IMR-90 (cell line): ENCODE measurements around the gene ZNF735. TPM values are rescaled to one million over a fixed set of nuclear protein-coding genes. Genes with fewer than 3 reads are reported as not detected.

Experiments
- ATAC-seq: fragments of 200-7000 bp; cut with Tn5 transposase; 2 replicates; pipeline ENCODE4 v1.9.1; 2020; ENCODE audit warnings: low read depth, mild to moderate bottlenecking, moderate library complexity
- BruUV-seq: library from RNA; stranded (reverse); fragments of 400-500 nt; replicated peaks from 2 replicates; lab custom pipeline; 2021; lab: Mats Ljungman, UMichigan
- CTCF ChIA-PET: fragments of 300-600 bp; formaldehyde crosslinking; extraction: SDS; loops from one replicate; lab custom pipeline; 2021; ENCODE audit warnings: antibody characterized with exemption; lab: Yijun Ruan, JAX
- POLR2A ChIA-PET: fragments of 300-600 bp; sonication (Branson Sonifier 250); formaldehyde crosslinking; loops from one replicate; lab custom pipeline; 2022; ENCODE audit warnings: antibody characterized with exemption; ENCODE audit not compliant: unreplicated experiment; lab: Charles Lee
- DNase-seq: peaks from one replicate; pipeline ENCODE4 v3.0.0; 2013
- H2AFZ ChIP-seq: replicated peaks from 2 replicates; pipeline ENCODE3; 2013; ENCODE audit warnings: low read length, mild to moderate bottlenecking; ENCODE audit not compliant: poor library complexity
- H2AK5ac ChIP-seq: 2 replicates; pipeline ENCODE4 v1.6.1; 2013; ENCODE audit warnings: low read depth, low read length, inconsistent platforms
- H2AK9ac ChIP-seq: replicated peaks from 2 replicates; pipeline ENCODE3; 2013; ENCODE audit warnings: mild to moderate bottlenecking, low read depth, low read length, moderate library complexity; ENCODE audit not compliant: poor library complexity
- H2BK120ac ChIP-seq: 2 replicates; pipeline ENCODE4 v1.6.1; 2013; ENCODE audit warnings: low read depth, low read length, inconsistent platforms
- H2BK15ac ChIP-seq: 3 replicates; pipeline ENCODE4 v1.6.1; 2013; ENCODE audit warnings: low read depth, low read length, inconsistent platforms
- H2BK20ac ChIP-seq: 2 replicates; pipeline ENCODE4 v1.6.1; 2013; ENCODE audit warnings: low read depth, mild to moderate bottlenecking, inconsistent platforms, low read length, moderate library complexity
- H2BK5ac ChIP-seq: 2 replicates; pipeline ENCODE4 v1.6.1; 2013; ENCODE audit warnings: mild to moderate bottlenecking, low read depth, low read length, inconsistent platforms; ENCODE audit not compliant: poor library complexity, severe bottlenecking
- H3K14ac ChIP-seq: replicated peaks from 2 replicates; pipeline ENCODE4 v1.6.1; 2013; ENCODE audit warnings: low read depth, low read length, inconsistent platforms
- H3K18ac ChIP-seq: 2 replicates; pipeline ENCODE4 v1.6.1; 2013; ENCODE audit warnings: low read depth, low read length, control low read depth
- H3K23ac ChIP-seq: 2 replicates; pipeline ENCODE4 v1.6.1; 2013; ENCODE audit warnings: low read depth, low read length, inconsistent platforms
- H3K27ac ChIP-seq: 2 replicates; pipeline ENCODE4 v1.5.1; 2013; ENCODE audit warnings: mild to moderate bottlenecking, control low read depth, low read length; ENCODE audit not compliant: insufficient read depth
- H3K27me3 ChIP-seq: 2 replicates; pipeline ENCODE4 v1.6.1; 2013; ENCODE audit warnings: low read length; ENCODE audit not compliant: control insufficient read depth, insufficient read depth
- H3K36me3 ChIP-seq: 2 replicates; pipeline ENCODE4 v1.6.1; 2013; ENCODE audit warnings: low read length, mixed read lengths; ENCODE audit not compliant: control insufficient read depth, insufficient read depth
- H3K4ac ChIP-seq: 2 replicates; pipeline ENCODE4 v1.6.1; 2013; ENCODE audit warnings: low read depth, low read length, inconsistent platforms
- H3K4me1 ChIP-seq: 2 replicates; pipeline ENCODE4 v1.6.1; 2013; ENCODE audit warnings: low read length, mixed read lengths; ENCODE audit not compliant: control insufficient read depth, insufficient read depth
- H3K4me2 ChIP-seq: 2 replicates; pipeline ENCODE4 v1.6.1; 2013; ENCODE audit warnings: low read depth, mild to moderate bottlenecking, control low read depth, low read length, moderate library complexity
- H3K4me3 ChIP-seq: 2 replicates; pipeline ENCODE4 v1.5.1; 2013; ENCODE audit warnings: low read depth, mild to moderate bottlenecking, control low read depth, low read length, moderate library complexity; ENCODE audit not compliant: insufficient read depth
- H3K56ac ChIP-seq: 2 replicates; pipeline ENCODE4 v1.6.1; 2013; ENCODE audit warnings: low read length, inconsistent platforms; ENCODE audit not compliant: insufficient read depth; ENCODE audit errors: extremely low read depth
- H3K79me1 ChIP-seq, 2 experiments: 2 replicates each; pipeline ENCODE4 v1.6.1; 2013; ENCODE audit warnings: low read length in 2 of 2, inconsistent platforms in 1 of 2, low read depth in 1 of 2
- H3K9ac ChIP-seq: 2 replicates; pipeline ENCODE4 v1.6.1; 2013; ENCODE audit warnings: low read depth, low read length, control low read depth
- H3K9me1 ChIP-seq: 2 replicates; pipeline ENCODE4 v1.6.1; 2013; ENCODE audit warnings: low read length, inconsistent platforms; ENCODE audit not compliant: insufficient read depth
- H3K9me3 ChIP-seq: 2 replicates; pipeline ENCODE4 v1.6.1; 2013; ENCODE audit warnings: low read length; ENCODE audit not compliant: control insufficient read depth, insufficient read depth
- H4K20me1 ChIP-seq: 2 replicates; pipeline ENCODE4 v1.6.1; 2013; ENCODE audit warnings: low read length, inconsistent platforms; ENCODE audit not compliant: insufficient read depth
- H4K5ac ChIP-seq: 2 replicates; pipeline ENCODE4 v1.6.1; 2013; ENCODE audit warnings: mild to moderate bottlenecking, low read depth, low read length, control low read depth
- H4K8ac ChIP-seq, 2 experiments: 2 replicates each; pipeline ENCODE4 v1.6.1; 2013; ENCODE audit warnings: low read depth in 2 of 2, low read length in 2 of 2, control low read depth in 1 of 2, inconsistent platforms in 1 of 2
- H4K91ac ChIP-seq: 2 replicates; pipeline ENCODE4 v1.6.1; 2013; ENCODE audit warnings: low read depth, low read length, inconsistent platforms; ENCODE audit not compliant: insufficient read depth
- BHLHE40 ChIP-seq: fragments of 150-350 bp; IDR thresholded peaks from 2 replicates; pipeline ENCODE4 v1.6.1; 2016; ENCODE audit warnings: mild to moderate bottlenecking, low read depth, low read length
- CEBPB ChIP-seq: IDR thresholded peaks from 2 replicates; pipeline ENCODE4 v1.6.1; 2012; ENCODE audit warnings: low read depth, low read length, improper control_type of control experiment
- CHD1 ChIP-seq: IDR thresholded peaks from 2 replicates; pipeline ENCODE4 v1.6.1; 2012; ENCODE audit warnings: low read depth, low read length, improper control_type of control experiment
- CTCF ChIP-seq: conservative IDR thresholded peaks from 2 replicates; pipeline ENCODE4 v1.5.1; 2012; ENCODE audit warnings: mild to moderate bottlenecking, low read depth, low read length, improper control_type of control experiment
- ELK1 ChIP-seq: fragments of 150-350 bp; IDR thresholded peaks from 2 replicates; pipeline ENCODE4 v1.6.1; 2016; ENCODE audit warnings: low read depth, mild to moderate bottlenecking, low read length, moderate library complexity, borderline replicate concordance
- FOS ChIP-seq: fragments of 150-350 bp; IDR thresholded peaks from 2 replicates; pipeline ENCODE4 v1.6.1; 2016; ENCODE audit warnings: low read depth, low read length
- MAFK ChIP-seq: IDR thresholded peaks from 2 replicates; pipeline ENCODE4 v1.6.1; 2012; ENCODE audit warnings: low read depth, low read length, improper control_type of control experiment
- MAZ ChIP-seq: IDR thresholded peaks from 2 replicates; pipeline ENCODE4 v1.6.1; 2012; ENCODE audit warnings: low read depth, mild to moderate bottlenecking, low read length, improper control_type of control experiment, moderate library complexity, borderline replicate concordance
- MXI1 ChIP-seq: IDR thresholded peaks from 2 replicates; pipeline ENCODE4 v1.6.1; 2012; ENCODE audit warnings: low read depth, mild to moderate bottlenecking, low read length, moderate library complexity, borderline replicate concordance
- NFE2L2 ChIP-seq: fragments of 150-350 bp; IDR thresholded peaks from 2 replicates; pipeline ENCODE4 v1.6.1; 2016; ENCODE audit warnings: low read depth, mild to moderate bottlenecking, low read length
- POLR2A ChIP-seq: IDR thresholded peaks from 2 replicates; pipeline ENCODE4 v1.6.1; 2012; ENCODE audit warnings: mild to moderate bottlenecking, low read depth, low read length
- RAD21 ChIP-seq: IDR thresholded peaks from 2 replicates; pipeline ENCODE4 v1.6.1; 2012; ENCODE audit warnings: low read length, improper control_type of control experiment
- RCOR1 ChIP-seq: IDR thresholded peaks from 2 replicates; pipeline ENCODE4 v1.6.1; 2012; ENCODE audit warnings: mild to moderate bottlenecking, low read length, improper control_type of control experiment; ENCODE audit not compliant: insufficient replicate concordance
- RFX5 ChIP-seq: IDR thresholded peaks from 2 replicates; pipeline ENCODE4 v1.8.0; 2012; ENCODE audit warnings: low read depth, mild to moderate bottlenecking, low read length, moderate library complexity
- SMC3 ChIP-seq: fragments of 150-350 bp; IDR thresholded peaks from 2 replicates; pipeline ENCODE4 v1.6.1; 2016; ENCODE audit warnings: low read depth, mild to moderate bottlenecking, antibody characterized with exemption, low read length, moderate library complexity
- USF2 ChIP-seq: fragments of 150-350 bp; IDR thresholded peaks from 2 replicates; pipeline ENCODE4 v1.6.1; 2017; ENCODE audit warnings: mild to moderate bottlenecking, antibody characterized with exemption, low read length, low read depth
- WGBS, 2 experiments: methylation state at CpG; one replicate each; pipeline versions ENCODE4 v1.1.5 to v1.1.7; 2013; ENCODE audit warnings: missing lambda C conversion rate in 2 of 2; ENCODE audit not compliant: insufficient read length in 1 of 2; ENCODE audit errors: extremely low coverage in 2 of 2; 5-methylcytosine and 5-hydroxymethylcytosine counted together
- dilution Hi-C: fragments of 300-500 bp; cut with HindIII; formaldehyde crosslinking; loops from one replicate; pipeline ENCODE4 v1.14.3; 2018; ENCODE audit warnings: low sequenced_read_pairs; ENCODE audit not compliant: unreplicated experiment
- in situ Hi-C: fragments of 300-500 bp; cut with MboI; formaldehyde crosslinking; loops from 3 replicates; pipeline ENCODE4 v1.14.3; 2019; ENCODE audit warnings: low sequenced_read_pairs, inconsistent platforms, mixed read lengths
- intact Hi-C: fragments of 100-400 bp; cut with micrococcal nuclease; formaldehyde crosslinking; loops from 2 replicates; pipeline ENCODE4 v1.10.0; 2022
- polyA plus RNA-seq, 3 experiments: library from polyadenylated mRNA; depleted of rRNA; stranded (reverse); fragments of >200 nt; gene quantifications; 2 replicates each; pipeline ENCODE4 v1.2.3, GENCODE V29; 2012; ENCODE audit warnings: low replicate concordance in 1 of 3
- total RNA-seq: library from RNA; depleted of rRNA; stranded (reverse); fragments of >200 nt; gene quantifications from 2 replicates; pipeline ENCODE4 v1.2.3, GENCODE V29; 2012

ZNF735 gene
- total and polyA plus RNA-seq, 2 of the 4 experiments (the other 2 are of a cell fraction): not detected

GRCh38 chr7:64184376-64184775, 22.6 kb upstream of the ZNF735 start:
- POLR2A ChIA-PET: no interaction called here
- WGBS, 2 experiments: 92% methylated on average over 6 of the region's 12 CpGs; no CpG with 5 or more reads in 1 of the 2 experiments

More at GRCh38 chr7:64184376-64184775, 22.6 kb upstream of the ZNF735 start:
- Histone ChIP-seq H2AFZ (no peak overlapping the region), H3K79me1 (no peaks in the 10 kb centered on the region), H3K4me2 (no peak overlapping the region), H3K14ac (no peak overlapping the region), H3K56ac (no peak overlapping the region), H3K36me3 (no peaks in the 10 kb centered on the region), H4K8ac (no peak overlapping the region), H3K4ac (no peak overlapping the region), H3K4me3 (no peak overlapping the region), H2AK5ac (no peak overlapping the region), H4K5ac (no peak overlapping the region), H4K91ac (no peak overlapping the region), H2BK20ac (no peak overlapping the region), H2BK5ac (no peak overlapping the region), H3K9me3 (peaks cover 24% of the 10 kb centered on the region; the same call in 1 of the 2 replicates), H3K18ac (no peak overlapping the region), H3K23ac (no peak overlapping the region), H2BK120ac (no peak overlapping the region), H3K27me3 (no peaks in the 10 kb centered on the region), H3K27ac (no peak overlapping the region), H3K9ac (no peak overlapping the region), H4K20me1 (no peaks in the 10 kb centered on the region), H3K9me1 (no peaks in the 10 kb centered on the region), H2AK9ac (no peak overlapping the region), H2BK15ac (no peak overlapping the region), H3K4me1 (no peaks in the 10 kb centered on the region)
- in situ Hi-C loops (no loop called here), intact Hi-C loops (no loop called here), dilution Hi-C loops (no loop called here)
- no peak for DNase-seq
- no peak for ATAC-seq
- CTCF ChIA-PET: no interaction called here
- TF ChIP-seq USF2 (no peak), RFX5 (no peak), SMC3 (no peak), CHD1 (no peak), BHLHE40 (no peak), MXI1 (no peak), MAZ (no peak), POLR2A (no peak), MAFK (no peak), NFE2L2 (no peak), RCOR1 (no peak), FOS (no peak), ELK1 (no peak), RAD21 (no peak), CEBPB (no peak), CTCF (no peak)
- BruUV-seq: no TSS peak
